ENCODE measurements around the gene SEZ6L. TPM values are rescaled to one million over a fixed set of nuclear protein-coding genes. Genes with fewer than 3 reads are reported as not detected.

Gene SEZ6L
- total and polyA plus RNA-seq, 12 donors: 0.01 to 2.5 (median 0.28) TPM

GRCh38 chr22:26383968-26384556, 214.8 kb downstream of the SEZ6L start:
- no peak for ATAC-seq
- Histone ChIP-seq H3K4me1 (no peaks in the 10 kb centered on the region), H3K4me3 (no peak overlapping the region), H3K9me3 (peaks cover 0 to 4% (median 0%) of the 10 kb centered on the region in 11 donors), H3K27me3 (peaks cover 0 to 73% (median 27%) of the 10 kb centered on the region in 7 donors), H3K36me3 (no peaks in the 10 kb centered on the region), H3K27ac (no peak overlapping the region)
- no peak for DNase-seq
- intact Hi-C loops (cut with DNase I): no loop called here
- 72 to 79% methylated on average over 7 of the region's 7 CpGs for WGBS, 2 donors
- TF ChIP-seq, protein P1, sequence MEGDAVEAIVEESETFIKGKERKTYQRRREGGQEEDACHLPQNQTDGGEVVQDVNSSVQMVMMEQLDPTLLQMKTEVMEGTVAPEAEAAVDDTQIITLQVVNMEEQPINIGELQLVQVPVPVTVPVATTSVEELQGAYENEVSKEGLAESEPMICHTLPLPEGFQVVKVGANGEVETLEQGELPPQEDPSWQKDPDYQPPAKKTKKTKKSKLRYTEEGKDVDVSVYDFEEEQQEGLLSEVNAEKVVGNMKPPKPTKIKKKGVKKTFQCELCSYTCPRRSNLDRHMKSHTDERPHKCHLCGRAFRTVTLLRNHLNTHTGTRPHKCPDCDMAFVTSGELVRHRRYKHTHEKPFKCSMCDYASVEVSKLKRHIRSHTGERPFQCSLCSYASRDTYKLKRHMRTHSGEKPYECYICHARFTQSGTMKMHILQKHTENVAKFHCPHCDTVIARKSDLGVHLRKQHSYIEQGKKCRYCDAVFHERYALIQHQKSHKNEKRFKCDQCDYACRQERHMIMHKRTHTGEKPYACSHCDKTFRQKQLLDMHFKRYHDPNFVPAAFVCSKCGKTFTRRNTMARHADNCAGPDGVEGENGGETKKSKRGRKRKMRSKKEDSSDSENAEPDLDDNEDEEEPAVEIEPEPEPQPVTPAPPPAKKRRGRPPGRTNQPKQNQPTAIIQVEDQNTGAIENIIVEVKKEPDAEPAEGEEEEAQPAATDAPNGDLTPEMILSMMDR (IDR thresholded peaks at IDR 0.05): no peak

DNA sequence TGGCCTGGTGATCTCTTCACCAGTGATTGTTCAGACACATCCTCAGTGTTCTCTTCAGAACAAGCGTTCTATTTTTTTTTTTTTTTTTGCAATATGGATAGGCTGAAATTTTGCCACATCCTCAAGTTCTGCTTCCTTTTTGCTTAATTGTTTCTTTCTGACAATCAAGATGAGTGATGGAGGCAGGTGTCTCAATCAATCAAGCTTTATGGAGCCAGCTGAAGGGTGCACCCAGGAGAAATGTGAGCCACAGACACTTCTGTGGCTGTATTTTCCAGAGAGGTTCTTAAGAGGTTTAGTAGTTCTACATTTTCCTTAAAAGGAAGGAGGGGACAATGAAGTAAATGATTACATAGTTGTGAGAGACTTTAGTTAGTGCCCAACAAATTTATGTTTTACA, 215.9 kb downstream of the SEZ6L start:
- 71 to 91% methylated on average over 1 of the region's 1 CpG for WGBS, 2 donors
- H3K9me3 ChIP-seq: no peaks in the 10 kb centered on the region
- DNase-seq: no peak
- TF ChIP-seq, protein P1 (IDR thresholded peaks at IDR 0.05): no peak
- peaks cover 0 to 69% (median 22%) of the 10 kb centered on the region in 7 donors for H3K27me3 ChIP-seq
- no peaks in the 10 kb centered on the region for H3K36me3 ChIP-seq
- no peak overlapping the region for H3K27ac ChIP-seq
- intact Hi-C loops (cut with DNase I): no loop called here
- ATAC-seq: no peak
- H3K4me1 ChIP-seq: no peaks in the 10 kb centered on the region
- no peak overlapping the region for H3K4me3 ChIP-seq

DNA sequence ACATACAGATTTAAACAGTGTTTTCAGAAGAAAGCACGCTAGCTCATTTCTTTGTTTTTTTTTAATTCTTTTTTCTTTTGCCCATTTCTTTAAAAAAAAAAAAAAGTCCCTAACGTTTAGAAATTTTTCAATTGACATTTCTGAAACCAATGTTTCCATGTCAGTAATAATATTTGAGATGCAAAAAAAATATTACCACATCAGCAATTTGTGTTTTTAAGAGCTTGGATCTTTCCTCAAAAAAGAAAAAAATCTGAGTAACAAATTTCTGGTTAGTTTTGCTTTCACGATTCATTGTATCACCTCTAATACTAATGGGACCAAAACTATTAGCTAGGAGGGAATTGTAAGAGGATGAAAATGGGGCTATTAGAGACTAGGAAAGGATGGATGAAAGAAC, 219.9 kb downstream of the SEZ6L start:
- Histone ChIP-seq H3K27me3 (peaks cover 0 to 56% (median 13%) of the 10 kb centered on the region in 7 donors), H3K27ac (no peak overlapping the region), H3K9me3 (no peaks in the 10 kb centered on the region), H3K36me3 (no peaks in the 10 kb centered on the region), H3K4me1 (no peaks in the 10 kb centered on the region), H3K4me3 (no peak overlapping the region)
- intact Hi-C loops (cut with DNase I): no loop called here
- TF ChIP-seq, protein P1 (IDR thresholded peaks at IDR 0.05): no peak
- WGBS, 2 donors: 72 to 83% methylated on average over 3 of the region's 3 CpGs
- no peak for DNase-seq
- no peak for ATAC-seq

- DNase-seq (no peak), ATAC-seq (no peak)
- intact Hi-C loops (cut with DNase I): loop anchor here in 2 of 10 donors (10.0 kb wide), 2 partner anchors 74 to 274 kb away; no protein-coding TSS in a partner anchor
- no peak overlapping the region for H3K4me3 ChIP-seq
- H3K9me3 ChIP-seq: no peaks in the 10 kb centered on the region
- WGBS, 2 donors: 85 to 88% methylated on average over 1 of the region's 1 CpG
- H3K27ac ChIP-seq: no peak overlapping the region
- no peaks in the 10 kb centered on the region for H3K36me3 ChIP-seq
- peaks cover 0 to 46% (median 9%) of the 10 kb centered on the region in 7 donors for H3K27me3 ChIP-seq
- TF ChIP-seq, protein P1 (IDR thresholded peaks at IDR 0.05): no peak
- no peaks in the 10 kb centered on the region for H3K4me1 ChIP-seq
These were observed 221.8 kb downstream of the SEZ6L start for GRCh38 chr22:26391091-26391490.

All from heart right ventricle (tissue), 16 donors.